ENCODE measurements around the gene STARD13.

GRCh38 chr13:33280279-33280905, 5.2 kb downstream of the STARD13 start:
- TF ChIP-seq USF1 (IDR thresholded peaks at IDR 0.05) (no peak), EP300 (IDR thresholded peaks at IDR 0.05; ENCODE audit: borderline replicate concordance) (no peak), YY1 (IDR thresholded peaks at IDR 0.05; ENCODE audit: low read depth) (no peak)

Measured in Ishikawa (cell line).